ENCODE data around the gene GBA2. TPM values are rescaled to one million over a fixed set of nuclear protein-coding genes. Genes with fewer than 3 reads are reported as not detected.

GBA2 gene
- total RNA-seq, 1 experiment from 2014 or later, result 63.6 TPM

- ChIA-PET CTCF (no interaction called here), RAD21 (ENCODE audit: low non-redundant PET in 1 of 2, low total read pairs in 2 of 2, uncharacterized antibody in 2 of 2, unreplicated experiment in 2 of 2) (no interaction called here), POLR2A (no interaction called here)
- no peaks in the 10 kb centered on the region for H3K79me2 ChIP-seq (ENCODE audit: insufficient read depth, low read length)
- no peak overlapping the region for H3K4me3 ChIP-seq (replicated peaks in 1 of 2; ENCODE audit: low read depth in 1 of 2, low read length in 2 of 2)
- H3K27me3 ChIP-seq (ENCODE audit: insufficient read depth, low read length), result no peaks in the 10 kb centered on the region
- H3K9me3 ChIP-seq (ENCODE audit: control insufficient read depth in 1 of 2, insufficient read depth in 1 of 2, low read depth in 1 of 2, low read length in 2 of 2), result no peaks in the 10 kb centered on the region
- DNase-seq (ENCODE audit: low read depth, low spot score) (no peak), ATAC-seq (no peak)
- H3K9ac ChIP-seq (ENCODE audit: low read length), result no peak overlapping the region
- H4K20me1 ChIP-seq (ENCODE audit: insufficient read depth), result no peaks in the 10 kb centered on the region
- TF ChIP-seq EZH2 (IDR thresholded peaks at IDR 0.05), result no peak
- TF ChIP-seq, protein P1, sequence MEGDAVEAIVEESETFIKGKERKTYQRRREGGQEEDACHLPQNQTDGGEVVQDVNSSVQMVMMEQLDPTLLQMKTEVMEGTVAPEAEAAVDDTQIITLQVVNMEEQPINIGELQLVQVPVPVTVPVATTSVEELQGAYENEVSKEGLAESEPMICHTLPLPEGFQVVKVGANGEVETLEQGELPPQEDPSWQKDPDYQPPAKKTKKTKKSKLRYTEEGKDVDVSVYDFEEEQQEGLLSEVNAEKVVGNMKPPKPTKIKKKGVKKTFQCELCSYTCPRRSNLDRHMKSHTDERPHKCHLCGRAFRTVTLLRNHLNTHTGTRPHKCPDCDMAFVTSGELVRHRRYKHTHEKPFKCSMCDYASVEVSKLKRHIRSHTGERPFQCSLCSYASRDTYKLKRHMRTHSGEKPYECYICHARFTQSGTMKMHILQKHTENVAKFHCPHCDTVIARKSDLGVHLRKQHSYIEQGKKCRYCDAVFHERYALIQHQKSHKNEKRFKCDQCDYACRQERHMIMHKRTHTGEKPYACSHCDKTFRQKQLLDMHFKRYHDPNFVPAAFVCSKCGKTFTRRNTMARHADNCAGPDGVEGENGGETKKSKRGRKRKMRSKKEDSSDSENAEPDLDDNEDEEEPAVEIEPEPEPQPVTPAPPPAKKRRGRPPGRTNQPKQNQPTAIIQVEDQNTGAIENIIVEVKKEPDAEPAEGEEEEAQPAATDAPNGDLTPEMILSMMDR (IDR thresholded peaks at IDR 0.05 in 2 of 3, conservative IDR thresholded peaks at IDR 0.05 in 1 of 3; ENCODE audit: borderline replicate concordance in 1 of 3, insufficient read depth in 1 of 3, low read depth in 2 of 3, low read length in 2 of 3), result no peak
- no peak for TF ChIP-seq FOSL1 (IDR thresholded peaks at IDR 0.05; ENCODE audit: low read depth)
- no peak for TF ChIP-seq JUND (IDR thresholded peaks at IDR 0.05)
- TF ChIP-seq YY1 (IDR thresholded peaks at IDR 0.05; ENCODE audit: extremely low read depth, insufficient replicate concordance, low read depth, low read length), result no peak
- TF ChIP-seq SIN3A (IDR thresholded peaks at IDR 0.05; ENCODE audit: low read depth), result no peak
- no peak for TF ChIP-seq ELF1 (IDR thresholded peaks at IDR 0.05; ENCODE audit: borderline replicate concordance, low read depth)
- no peak for TF ChIP-seq ZFX (IDR thresholded peaks at IDR 0.05)
- no peak for TF ChIP-seq POLR2A (IDR thresholded peaks at IDR 0.05; ENCODE audit: borderline replicate concordance, extremely low read depth, insufficient read depth, insufficient read length)
- no peak for TF ChIP-seq TCF7L2 (IDR thresholded peaks at IDR 0.05; ENCODE audit: borderline replicate concordance, extremely low read depth, insufficient read depth, insufficient read length)
- no peak for TF ChIP-seq EGR1 (IDR thresholded peaks at IDR 0.05; ENCODE audit: low read depth)
- TF ChIP-seq SP1 (IDR thresholded peaks at IDR 0.05; ENCODE audit: low read depth), result no peak
- TF ChIP-seq ZNF274 (IDR thresholded peaks at IDR 0.05; ENCODE audit: low read depth, low read length), result no peak
- no peak for TF ChIP-seq CBX3 (IDR thresholded peaks at IDR 0.05; ENCODE audit: low read depth)
- no peak for TF ChIP-seq MAX (IDR thresholded peaks at IDR 0.05)
- H3K4me2 ChIP-seq (ENCODE audit: low read length), result no peak overlapping the region
- peaks cover 78 to 83% of the 10 kb centered on the region in 2 experiments for H3K36me3 ChIP-seq (ENCODE audit: control insufficient read depth in 1 of 2, insufficient read depth in 2 of 2, low read length in 2 of 2)
- no peaks in the 10 kb centered on the region for H3K9me2 ChIP-seq (ENCODE audit: insufficient read depth)
- no peaks in the 10 kb centered on the region for H3K4me1 ChIP-seq (ENCODE audit: control insufficient read depth in 1 of 2, insufficient read depth in 2 of 2, low read length in 2 of 2)
- no peak overlapping the region for H2AFZ ChIP-seq (ENCODE audit: low read depth, low read length, poor library complexity, severe bottlenecking)
- TSS peak; percentile 6 for BruUV-seq (replicated peaks)
- intact Hi-C loops (cut with micrococcal nuclease), result no loop called here
- H3K27ac ChIP-seq (ENCODE audit: low read depth, low read length), result no peak overlapping the region
Observed at GRCh38 chr9:35719546-35719945, 29.5 kb downstream of the GBA2 start.
